GM12864 (cell line): Measurements from ENCODE around the gene VARS2.

ENCODE experiments used
- DNase-seq: peaks from one replicate; pipeline ENCODE4 v3.0.0-alpha.2; 2011; ENCODE audit warnings: low read depth
- H3K4me3 ChIP-seq: 2 replicates; pipeline ENCODE4 v1.5.1; 2011; ENCODE audit warnings: mild to moderate bottlenecking, low read depth, low read length, control low read depth
- TF ChIP-seq, protein P1 (sequence below): IDR thresholded peaks from 2 replicates; pipeline ENCODE4 v1.5.1; 2011; ENCODE audit warnings: low read depth, mild to moderate bottlenecking, moderate library complexity, low read length, control low read depth, inconsistent platforms; ENCODE audit errors: missing control alignments

VARS2 gene

DNA sequence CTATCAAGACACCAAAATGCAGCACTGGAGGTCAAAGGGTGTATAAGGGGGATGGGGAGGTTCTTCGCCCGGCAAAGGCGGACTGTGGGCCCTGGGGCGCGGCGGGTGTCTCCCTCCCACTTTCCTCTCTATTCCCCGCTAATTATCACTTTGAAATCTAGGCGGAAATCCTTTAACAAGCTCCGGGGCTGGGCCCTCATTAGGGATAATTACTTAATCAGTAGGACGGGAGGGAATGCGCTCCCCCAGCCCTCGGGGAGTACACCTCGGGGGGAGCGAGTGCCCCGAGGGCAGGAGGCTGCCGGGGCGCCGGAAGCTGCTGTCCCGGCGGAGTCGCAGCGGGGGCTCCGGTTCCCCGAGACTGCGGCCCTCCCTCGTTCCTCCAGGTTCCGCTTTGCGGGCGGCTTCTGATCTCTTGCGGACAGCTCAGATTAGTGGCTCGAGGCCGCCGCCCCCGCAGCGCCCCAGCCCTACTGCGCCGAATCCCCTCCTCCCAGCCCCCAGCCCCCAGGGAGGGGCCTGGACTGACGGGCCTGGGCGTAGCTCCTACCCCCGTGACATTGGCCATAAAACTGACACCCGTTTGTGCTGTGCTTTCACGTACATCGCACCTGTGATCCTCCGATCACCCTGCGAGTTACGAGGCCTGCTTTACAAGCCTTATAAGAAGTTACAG is 41.5 kb downstream of the VARS2 start:
- TF ChIP-seq, protein P1, sequence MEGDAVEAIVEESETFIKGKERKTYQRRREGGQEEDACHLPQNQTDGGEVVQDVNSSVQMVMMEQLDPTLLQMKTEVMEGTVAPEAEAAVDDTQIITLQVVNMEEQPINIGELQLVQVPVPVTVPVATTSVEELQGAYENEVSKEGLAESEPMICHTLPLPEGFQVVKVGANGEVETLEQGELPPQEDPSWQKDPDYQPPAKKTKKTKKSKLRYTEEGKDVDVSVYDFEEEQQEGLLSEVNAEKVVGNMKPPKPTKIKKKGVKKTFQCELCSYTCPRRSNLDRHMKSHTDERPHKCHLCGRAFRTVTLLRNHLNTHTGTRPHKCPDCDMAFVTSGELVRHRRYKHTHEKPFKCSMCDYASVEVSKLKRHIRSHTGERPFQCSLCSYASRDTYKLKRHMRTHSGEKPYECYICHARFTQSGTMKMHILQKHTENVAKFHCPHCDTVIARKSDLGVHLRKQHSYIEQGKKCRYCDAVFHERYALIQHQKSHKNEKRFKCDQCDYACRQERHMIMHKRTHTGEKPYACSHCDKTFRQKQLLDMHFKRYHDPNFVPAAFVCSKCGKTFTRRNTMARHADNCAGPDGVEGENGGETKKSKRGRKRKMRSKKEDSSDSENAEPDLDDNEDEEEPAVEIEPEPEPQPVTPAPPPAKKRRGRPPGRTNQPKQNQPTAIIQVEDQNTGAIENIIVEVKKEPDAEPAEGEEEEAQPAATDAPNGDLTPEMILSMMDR = no peak
- peak; percentile 12 for DNase-seq
- peak overlapping the region; percentile 54 for H3K4me3 ChIP-seq

DNA sequence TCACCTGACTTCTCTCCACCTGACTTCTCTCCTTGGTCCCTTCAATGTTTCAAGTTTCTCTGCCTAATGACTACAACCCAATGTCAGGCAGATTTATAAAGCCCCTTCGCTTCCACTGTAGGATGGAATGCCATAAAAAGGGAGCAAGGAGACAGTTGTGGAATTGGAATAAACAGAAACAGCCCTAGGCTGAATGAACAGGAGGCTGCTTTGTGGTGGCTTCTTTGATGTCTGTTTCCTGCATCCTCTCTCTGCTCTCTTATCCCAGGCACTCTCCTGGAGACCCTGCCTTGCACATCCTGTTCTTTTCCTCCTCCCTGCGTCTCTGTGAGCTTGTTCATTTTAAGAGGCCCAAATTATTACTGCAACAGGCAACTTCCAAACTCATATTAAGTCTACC is 43.7 kb downstream of the VARS2 start:
- no peak for DNase-seq
- no peak overlapping the region for H3K4me3 ChIP-seq
- TF ChIP-seq, protein P1 = no peak

DNA sequence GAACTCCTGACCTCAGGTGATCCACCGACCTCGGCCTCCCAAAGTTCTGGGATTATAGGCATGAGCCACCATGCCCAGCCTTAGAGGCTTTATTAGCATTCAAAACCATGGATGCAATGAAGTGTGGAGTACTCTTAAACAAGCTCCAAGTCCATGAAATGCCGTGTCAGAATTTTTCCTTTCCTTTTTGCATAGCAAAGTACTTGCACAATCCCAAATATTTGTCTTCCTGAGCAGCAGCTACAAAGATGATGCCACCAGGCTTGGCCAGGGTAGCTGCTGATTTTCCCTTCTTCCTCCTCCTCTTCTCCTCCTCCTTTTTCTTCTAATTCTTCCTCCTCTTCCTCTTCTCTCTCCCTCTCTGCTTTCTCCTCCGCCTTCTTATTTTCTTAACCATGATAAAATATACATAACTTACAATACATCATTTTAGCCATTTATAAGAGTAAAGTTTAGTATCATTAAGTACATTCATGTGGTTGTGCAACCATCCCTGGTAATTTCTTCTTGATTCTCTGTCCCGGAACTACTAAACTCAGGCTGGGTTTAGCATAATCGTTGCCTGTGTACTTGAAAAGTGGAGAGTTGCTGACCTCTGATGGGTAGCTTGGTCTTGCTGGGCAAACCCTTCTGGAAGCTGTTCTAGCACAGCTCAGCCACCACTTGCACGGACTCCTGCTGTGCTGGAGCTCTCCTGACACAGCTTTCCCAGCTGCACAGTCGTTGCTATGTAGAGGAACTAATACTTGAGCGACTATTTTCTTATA is 47.1 kb downstream of the VARS2 start:
- no peak overlapping the region for H3K4me3 ChIP-seq
- no peak for DNase-seq
- TF ChIP-seq, protein P1 = no peak

DNA sequence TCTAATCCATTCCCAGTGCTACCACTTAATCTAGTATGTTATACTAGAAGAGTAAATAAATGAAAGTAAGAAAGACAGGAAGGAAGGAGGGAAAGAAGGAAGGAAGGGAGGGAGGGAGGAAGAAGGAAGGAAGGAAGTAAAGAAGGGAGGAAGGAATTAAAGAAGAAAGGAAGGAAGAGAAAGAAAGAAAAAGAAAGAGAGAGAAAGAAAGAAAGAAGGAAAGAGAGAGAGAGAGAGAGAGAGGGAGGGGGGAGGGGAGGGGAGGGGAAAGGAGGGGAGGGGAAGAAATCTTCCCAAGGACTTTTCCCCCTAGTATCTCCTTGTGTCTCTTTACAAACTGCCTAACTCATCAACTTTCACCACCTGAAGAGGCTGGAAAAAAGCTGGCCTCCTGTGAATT is 48.7 kb downstream of the VARS2 start:
- TF ChIP-seq, protein P1 = no peak
- H3K4me3 ChIP-seq = no peak overlapping the region
- DNase-seq = no peak

DNA sequence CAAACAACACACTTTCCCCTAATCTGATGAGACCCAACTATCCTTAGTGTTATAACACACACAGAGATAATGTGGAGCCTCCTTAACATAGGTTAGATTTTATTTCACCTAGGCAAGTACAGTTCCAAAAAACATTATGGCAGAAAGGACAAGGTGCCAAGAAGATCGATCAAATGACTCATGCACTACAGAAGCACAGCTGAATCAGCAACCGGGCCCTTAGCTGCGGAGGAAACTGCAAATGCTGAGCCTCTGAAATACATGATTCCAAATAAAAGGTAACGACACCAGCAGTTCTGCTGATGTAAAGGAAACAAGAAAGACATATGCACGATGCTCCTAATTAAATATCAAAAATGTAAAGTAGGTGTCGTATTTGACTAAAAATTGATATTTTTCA is 49.6 kb downstream of the VARS2 start:
- no peak for DNase-seq
- H3K4me3 ChIP-seq = no peak overlapping the region
- TF ChIP-seq, protein P1 = no peak

DNA sequence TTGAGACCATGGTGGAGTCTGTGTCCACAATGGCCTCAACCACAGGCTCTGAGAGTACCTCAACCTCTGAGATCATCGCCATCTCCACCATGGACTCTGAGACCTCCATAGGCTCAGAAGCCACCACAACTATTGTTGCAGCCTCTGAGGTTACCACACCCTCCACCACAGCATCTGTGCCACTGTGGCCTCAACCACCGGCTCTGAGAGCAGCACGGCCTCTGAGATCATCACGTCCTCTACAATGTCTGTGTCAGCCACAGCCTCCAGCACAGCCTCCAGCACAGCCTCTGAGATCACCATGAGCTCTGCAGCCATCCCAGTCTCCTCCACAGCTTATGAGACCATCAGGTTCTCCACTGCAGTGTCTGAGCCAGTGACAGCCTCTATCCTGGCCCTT is 50.0 kb downstream of the VARS2 start:
- DNase-seq = no peak
- H3K4me3 ChIP-seq = no peak overlapping the region
- TF ChIP-seq, protein P1 = no peak
